Lower leg skin (tissue), 4 donors: ENCODE data around the gene CHRNG. TPM values are rescaled to one million over a fixed set of nuclear protein-coding genes. Genes with fewer than 3 reads are reported as not detected.
A peak's percentile ranks its signal among the peaks of the same experiment; 100 is the strongest.
"Not testable (repeated sequence)": the region's sequence is repeated elsewhere in the genome, so short reads cannot be mapped to it uniquely, and the experiment has no call there.

Experiments
- DNase-seq, 2 donors: peaks; one replicate each; pipeline ENCODE4 v3.0.0-alpha.2; 2019; ENCODE audit warnings: low spot score in 2 of 2
- H3K4me3 ChIP-seq: fragments of 200-600 bp; sonication (generic); 2 replicates; pipeline ENCODE4 v1.5.1; 2017; ENCODE audit warnings: mild to moderate bottlenecking, low read depth; ENCODE audit not compliant: poor library complexity, severe bottlenecking
- POLR2A ChIP-seq, 2 donors: fragments of 450-650 bp; IDR thresholded peaks; one replicate each; pipeline ENCODE4 v1.6.1; 2016 to 2017; ENCODE audit warnings: antibody characterized with exemption in 2 of 2, mild to moderate bottlenecking in 1 of 2, moderate library complexity in 1 of 2
- WGBS, 2 donors: methylation state at CpG; one replicate each; pipeline ENCODE4 v1.1.5; 2018; 5-methylcytosine and 5-hydroxymethylcytosine counted together
- intact Hi-C: fragments of 100-400 bp; cut with DNase I; formaldehyde crosslinking; loops from one replicate; pipeline ENCODE4 v1.15.0; 2023; ENCODE audit warnings: low total_unique reads
- total RNA-seq, 4 donors: library from RNA; depleted of rRNA; stranded (reverse); fragments of >200 nt; gene quantifications; one replicate each; pipeline ENCODE4 v1.1.0, GENCODE V29; 2016
- TF ChIP-seq, protein P1 (sequence below), 3 donors: fragments of 450-650 bp; IDR thresholded peaks; one replicate each; pipeline ENCODE4 v1.5.1; 2016; ENCODE audit warnings: antibody characterized with exemption in 3 of 3, mild to moderate bottlenecking in 3 of 3, moderate library complexity in 2 of 3

The CHRNG gene
- total RNA-seq, 4 donors from 2014 or later, result not detected

DNA sequence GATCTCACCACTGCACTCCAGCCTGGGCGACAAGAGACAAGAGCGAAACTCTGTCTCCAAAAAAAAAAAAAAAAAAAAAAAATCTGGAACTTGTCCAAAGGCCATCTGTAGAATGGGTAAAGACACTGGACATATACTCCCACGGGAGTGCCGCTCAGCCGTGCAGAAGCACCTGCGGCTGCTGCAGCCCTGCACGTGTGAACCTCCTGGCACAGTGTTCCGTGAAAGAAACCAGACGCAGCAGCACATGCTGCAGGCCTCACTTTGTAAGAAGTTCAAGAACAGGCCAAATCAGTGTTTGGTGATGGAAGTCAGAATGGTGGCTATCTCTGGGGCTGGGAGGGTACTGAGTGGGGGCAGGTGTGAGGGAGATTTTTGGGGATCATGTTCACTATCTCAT lies 7.1 kb upstream of the CHRNG start:
- no peak for DNase-seq
- no peak overlapping the region for H3K4me3 ChIP-seq
- intact Hi-C loops, result no loop called here
- no peak for TF ChIP-seq POLR2A (IDR thresholded peaks at IDR 0.05)
- TF ChIP-seq, protein P1, sequence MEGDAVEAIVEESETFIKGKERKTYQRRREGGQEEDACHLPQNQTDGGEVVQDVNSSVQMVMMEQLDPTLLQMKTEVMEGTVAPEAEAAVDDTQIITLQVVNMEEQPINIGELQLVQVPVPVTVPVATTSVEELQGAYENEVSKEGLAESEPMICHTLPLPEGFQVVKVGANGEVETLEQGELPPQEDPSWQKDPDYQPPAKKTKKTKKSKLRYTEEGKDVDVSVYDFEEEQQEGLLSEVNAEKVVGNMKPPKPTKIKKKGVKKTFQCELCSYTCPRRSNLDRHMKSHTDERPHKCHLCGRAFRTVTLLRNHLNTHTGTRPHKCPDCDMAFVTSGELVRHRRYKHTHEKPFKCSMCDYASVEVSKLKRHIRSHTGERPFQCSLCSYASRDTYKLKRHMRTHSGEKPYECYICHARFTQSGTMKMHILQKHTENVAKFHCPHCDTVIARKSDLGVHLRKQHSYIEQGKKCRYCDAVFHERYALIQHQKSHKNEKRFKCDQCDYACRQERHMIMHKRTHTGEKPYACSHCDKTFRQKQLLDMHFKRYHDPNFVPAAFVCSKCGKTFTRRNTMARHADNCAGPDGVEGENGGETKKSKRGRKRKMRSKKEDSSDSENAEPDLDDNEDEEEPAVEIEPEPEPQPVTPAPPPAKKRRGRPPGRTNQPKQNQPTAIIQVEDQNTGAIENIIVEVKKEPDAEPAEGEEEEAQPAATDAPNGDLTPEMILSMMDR (IDR thresholded peaks at IDR 0.05), result no peak
- 58 to 71% methylated on average over 9 of the region's 9 CpGs for WGBS, 2 donors

DNA sequence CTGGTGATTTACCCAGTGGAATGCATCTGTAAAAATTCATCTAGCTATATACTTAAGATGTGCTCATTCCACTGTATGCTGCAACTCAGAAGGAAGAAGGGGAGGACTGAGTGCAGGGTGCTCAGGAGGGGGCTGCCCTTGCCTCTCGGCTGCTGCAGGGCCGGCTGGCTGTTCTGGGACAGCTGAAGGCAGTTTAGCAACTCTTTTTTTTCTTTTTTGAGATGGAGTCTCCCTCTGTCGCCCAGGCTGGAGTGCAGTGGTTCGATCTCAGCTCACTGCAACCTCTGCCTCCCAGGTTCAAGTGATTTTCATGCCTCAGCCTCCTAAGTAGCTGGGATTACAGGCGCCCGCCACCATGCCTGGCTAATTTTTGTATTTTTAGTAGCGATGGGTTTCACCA lies 6.7 kb upstream of the CHRNG start:
- H3K4me3 ChIP-seq, intact Hi-C loops, DNase-seq: not testable (repeated sequence)
- 78 to 88% methylated on average over 7 of the region's 7 CpGs for WGBS, 2 donors

DNA sequence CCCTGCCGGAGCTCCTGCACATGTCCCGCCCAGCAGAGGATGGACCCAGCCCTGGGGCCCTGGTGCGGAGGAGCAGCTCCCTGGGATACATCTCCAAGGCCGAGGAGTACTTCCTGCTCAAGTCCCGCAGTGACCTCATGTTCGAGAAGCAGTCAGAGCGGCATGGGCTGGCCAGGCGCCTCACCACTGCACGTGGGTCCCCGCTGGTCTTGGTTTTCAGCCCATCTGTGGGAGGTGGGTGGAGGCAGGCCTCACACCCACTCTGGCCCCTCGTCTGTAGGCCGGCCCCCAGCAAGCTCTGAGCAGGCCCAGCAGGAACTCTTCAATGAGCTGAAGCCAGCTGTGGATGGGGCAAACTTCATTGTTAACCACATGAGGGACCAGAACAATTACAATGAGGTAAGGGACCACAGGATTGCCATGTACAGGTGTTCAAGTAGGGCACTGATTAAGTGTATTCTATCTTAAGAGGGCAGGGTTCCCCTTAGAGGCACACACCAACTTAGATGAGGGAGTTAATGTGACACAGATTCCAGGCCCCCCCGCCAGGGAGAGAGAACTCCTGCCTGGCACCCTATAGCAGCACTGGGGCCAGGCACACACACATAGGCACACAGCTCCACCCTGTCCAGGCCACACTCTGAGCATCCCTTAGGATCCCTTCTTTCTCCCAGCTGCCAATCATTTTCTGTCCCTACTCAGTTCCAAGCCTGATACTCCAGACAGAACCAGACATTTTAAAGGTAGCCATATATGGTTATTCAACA lies 5.4 kb upstream of the CHRNG start:
- no peak overlapping the region for H3K4me3 ChIP-seq
- intact Hi-C loops, result no loop called here
- DNase-seq, result no peak
- 69 to 71% methylated on average over 12 of the region's 13 CpGs for WGBS, 2 donors
- TF ChIP-seq, protein P1 (IDR thresholded peaks at IDR 0.05), result no peak

DNA sequence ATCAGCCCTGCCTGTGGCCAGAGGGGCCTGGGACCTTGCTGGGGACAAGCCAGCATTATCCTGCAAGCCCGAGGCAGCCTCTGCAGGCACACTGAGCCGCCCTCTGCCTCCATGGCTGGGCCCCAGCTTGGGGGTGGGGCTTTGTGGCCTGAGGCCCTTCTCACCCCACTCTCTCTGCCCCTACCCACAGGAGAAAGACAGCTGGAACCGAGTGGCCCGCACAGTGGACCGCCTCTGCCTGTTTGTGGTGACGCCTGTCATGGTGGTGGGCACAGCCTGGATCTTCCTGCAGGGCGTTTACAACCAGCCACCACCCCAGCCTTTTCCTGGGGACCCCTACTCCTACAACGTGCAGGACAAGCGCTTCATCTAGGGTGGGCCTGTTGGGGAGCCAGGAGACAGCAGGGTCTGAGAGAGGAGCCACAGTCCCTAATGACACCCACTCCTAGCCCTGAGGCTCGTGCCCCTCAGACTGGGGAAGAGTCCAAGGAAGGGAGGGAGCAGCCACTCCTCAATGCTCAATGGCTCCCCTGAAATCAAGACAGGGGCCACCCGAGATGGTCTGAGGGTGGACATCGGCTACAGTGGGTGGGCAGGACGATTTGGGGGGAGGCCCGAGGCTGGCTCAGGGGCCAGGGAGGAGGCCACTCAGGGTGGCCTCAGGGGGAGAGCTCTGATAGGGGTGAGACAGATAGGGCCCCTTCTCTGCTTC lies 4.4 kb upstream of the CHRNG start:
- DNase-seq, result peak in 1 of 2 donors; percentile 62
- no peak for TF ChIP-seq POLR2A (IDR thresholded peaks at IDR 0.05)
- TF ChIP-seq, protein P1 (IDR thresholded peaks at IDR 0.05), result no peak
- intact Hi-C loops, result no loop called here
- WGBS, 2 donors, result 71 to 74% methylated on average over 12 to 13 of the region's 14 CpGs
- no peak overlapping the region for H3K4me3 ChIP-seq

DNA sequence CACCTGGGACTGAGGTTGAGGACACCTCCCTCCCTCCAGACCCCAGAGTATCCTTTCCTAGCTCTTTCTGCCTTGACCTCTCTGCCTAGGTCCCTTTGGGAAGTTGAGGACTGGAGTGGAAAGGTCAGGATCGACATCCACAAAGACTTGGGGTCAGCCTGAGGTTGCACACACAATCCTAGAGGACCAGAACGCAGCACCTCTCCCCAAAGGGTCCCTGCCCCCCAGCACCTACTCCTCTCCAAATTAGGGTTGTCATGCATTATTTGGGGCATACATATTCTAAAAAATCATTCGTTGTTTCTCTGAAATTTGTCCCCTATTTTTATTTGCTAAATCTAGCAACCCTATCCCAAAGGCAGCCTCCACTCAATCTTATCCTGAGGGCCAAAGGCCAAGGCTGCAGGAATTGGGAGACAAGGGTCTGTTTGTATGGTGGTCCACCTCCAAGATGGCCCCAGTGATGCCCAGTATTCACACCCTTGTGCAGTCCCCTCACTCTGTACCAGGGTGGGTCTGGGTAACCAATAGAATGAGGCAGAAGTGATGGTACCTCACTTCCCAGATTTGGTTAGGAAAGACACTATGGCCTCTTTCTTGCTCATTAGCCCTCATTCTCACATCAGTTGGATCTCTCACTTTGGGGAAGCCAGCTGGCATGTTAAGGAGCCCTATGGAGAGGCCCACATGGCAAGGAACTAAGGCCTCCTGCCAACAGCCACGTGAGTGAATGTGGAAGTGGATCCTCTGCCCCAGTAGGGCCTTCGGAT lies 3.5 kb upstream of the CHRNG start:
- WGBS, 2 donors, result 89% methylated on average over 5 of the region's 5 CpGs
- intact Hi-C loops, result no loop called here
- TF ChIP-seq POLR2A (IDR thresholded peaks at IDR 0.05), result no peak
- TF ChIP-seq, protein P1 (IDR thresholded peaks at IDR 0.05), result no peak

DNA sequence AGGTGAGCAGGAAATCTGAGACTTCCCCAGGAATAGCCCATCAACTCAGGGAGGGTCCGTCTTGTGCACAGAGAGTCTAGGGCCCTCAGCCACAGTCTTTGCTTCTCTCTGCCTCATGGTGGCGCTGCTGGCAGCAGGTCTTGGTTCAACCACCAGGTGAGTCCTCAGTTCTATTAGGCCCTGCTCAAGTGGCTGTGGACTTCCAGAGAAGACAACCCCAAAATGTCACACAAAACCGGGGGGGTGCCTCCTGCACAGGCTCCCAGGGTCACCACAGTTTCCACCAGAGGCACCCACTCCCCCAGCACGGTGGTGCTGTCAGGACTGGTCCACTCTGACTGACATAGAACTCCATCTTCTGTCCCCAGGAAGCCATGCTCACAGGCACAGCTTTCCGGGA lies 2.4 kb upstream of the CHRNG start:
- intact Hi-C loops, result no loop called here
- 50 to 73% methylated on average over 5 of the region's 5 CpGs for WGBS, 2 donors
- TF ChIP-seq, protein P1 (IDR thresholded peaks at IDR 0.05), result no peak
- no peak for TF ChIP-seq POLR2A (IDR thresholded peaks at IDR 0.05)
- no peak overlapping the region for H3K4me3 ChIP-seq
- peak in 1 of 2 donors; percentile 61 for DNase-seq

More for the DNA sequence above, 3.5 kb upstream of the CHRNG start:
- H3K4me3 ChIP-seq, result no peak overlapping the region
- peak in 1 of 2 donors; percentile 61 for DNase-seq
